Retinal pigment epithelial cell (primary cell): Measurements from ENCODE around the gene CERS1.

Experiments used
- DNase-seq: peaks from one replicate; pipeline ENCODE4 v3.0.0-alpha.2; 2010; ENCODE audit warnings: low read depth
- H3K4me3 ChIP-seq: 2 replicates; pipeline ENCODE4 v1.5.1; 2011; ENCODE audit warnings: mild to moderate bottlenecking, low read length, control low read depth, moderate library complexity
- TF ChIP-seq, protein P1 (sequence below): conservative IDR thresholded peaks from 2 replicates; pipeline ENCODE4 v1.5.1; 2011; ENCODE audit warnings: low read depth, low read length, control low read depth, inconsistent platforms

The CERS1 gene

DNA sequence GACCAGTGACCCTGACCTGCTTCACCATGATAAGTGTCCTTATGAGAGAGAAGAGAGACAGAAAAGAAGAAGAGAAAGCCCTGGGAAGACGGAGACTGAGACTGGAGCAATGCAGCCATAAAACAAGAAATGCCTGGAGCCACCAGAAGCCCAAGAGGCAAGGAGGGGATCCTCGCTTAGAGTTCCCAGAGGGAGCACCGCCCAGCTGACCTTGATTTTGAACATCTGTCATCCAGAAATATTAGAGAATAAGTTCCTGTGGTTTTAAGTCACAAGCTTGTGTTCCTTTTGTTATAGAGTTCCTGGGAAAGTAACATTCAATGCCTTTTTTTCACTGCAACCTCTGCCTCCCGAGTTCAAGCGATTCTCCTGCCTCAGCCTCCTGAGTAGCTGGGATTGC is 20.2 kb downstream of the CERS1 start:
- no peak for DNase-seq
- TF ChIP-seq, protein P1, sequence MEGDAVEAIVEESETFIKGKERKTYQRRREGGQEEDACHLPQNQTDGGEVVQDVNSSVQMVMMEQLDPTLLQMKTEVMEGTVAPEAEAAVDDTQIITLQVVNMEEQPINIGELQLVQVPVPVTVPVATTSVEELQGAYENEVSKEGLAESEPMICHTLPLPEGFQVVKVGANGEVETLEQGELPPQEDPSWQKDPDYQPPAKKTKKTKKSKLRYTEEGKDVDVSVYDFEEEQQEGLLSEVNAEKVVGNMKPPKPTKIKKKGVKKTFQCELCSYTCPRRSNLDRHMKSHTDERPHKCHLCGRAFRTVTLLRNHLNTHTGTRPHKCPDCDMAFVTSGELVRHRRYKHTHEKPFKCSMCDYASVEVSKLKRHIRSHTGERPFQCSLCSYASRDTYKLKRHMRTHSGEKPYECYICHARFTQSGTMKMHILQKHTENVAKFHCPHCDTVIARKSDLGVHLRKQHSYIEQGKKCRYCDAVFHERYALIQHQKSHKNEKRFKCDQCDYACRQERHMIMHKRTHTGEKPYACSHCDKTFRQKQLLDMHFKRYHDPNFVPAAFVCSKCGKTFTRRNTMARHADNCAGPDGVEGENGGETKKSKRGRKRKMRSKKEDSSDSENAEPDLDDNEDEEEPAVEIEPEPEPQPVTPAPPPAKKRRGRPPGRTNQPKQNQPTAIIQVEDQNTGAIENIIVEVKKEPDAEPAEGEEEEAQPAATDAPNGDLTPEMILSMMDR, result no peak
- no peak overlapping the region for H3K4me3 ChIP-seq

DNA sequence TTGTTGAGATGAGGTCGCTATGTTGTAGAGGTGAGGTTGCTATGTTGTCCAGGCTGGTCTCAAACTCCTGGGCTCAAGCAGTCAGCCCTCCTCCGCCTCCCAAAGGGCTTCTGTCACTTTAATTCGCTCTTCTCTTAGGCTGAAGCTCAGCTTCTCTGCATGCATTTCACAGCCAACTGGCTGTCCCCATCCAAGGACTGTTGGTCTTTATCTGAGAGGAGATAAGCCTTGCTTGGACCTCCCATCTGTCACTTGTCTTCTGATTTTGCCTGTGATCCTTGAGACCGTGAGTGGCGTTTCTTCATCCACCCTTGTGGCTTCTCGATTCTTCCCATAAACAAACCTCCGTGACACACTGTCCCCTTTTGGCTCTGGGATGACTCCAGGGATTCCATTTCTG is 24.4 kb downstream of the CERS1 start:
- TF ChIP-seq, protein P1, result no peak
- no peak for DNase-seq
- H3K4me3 ChIP-seq, result no peak overlapping the region

DNA sequence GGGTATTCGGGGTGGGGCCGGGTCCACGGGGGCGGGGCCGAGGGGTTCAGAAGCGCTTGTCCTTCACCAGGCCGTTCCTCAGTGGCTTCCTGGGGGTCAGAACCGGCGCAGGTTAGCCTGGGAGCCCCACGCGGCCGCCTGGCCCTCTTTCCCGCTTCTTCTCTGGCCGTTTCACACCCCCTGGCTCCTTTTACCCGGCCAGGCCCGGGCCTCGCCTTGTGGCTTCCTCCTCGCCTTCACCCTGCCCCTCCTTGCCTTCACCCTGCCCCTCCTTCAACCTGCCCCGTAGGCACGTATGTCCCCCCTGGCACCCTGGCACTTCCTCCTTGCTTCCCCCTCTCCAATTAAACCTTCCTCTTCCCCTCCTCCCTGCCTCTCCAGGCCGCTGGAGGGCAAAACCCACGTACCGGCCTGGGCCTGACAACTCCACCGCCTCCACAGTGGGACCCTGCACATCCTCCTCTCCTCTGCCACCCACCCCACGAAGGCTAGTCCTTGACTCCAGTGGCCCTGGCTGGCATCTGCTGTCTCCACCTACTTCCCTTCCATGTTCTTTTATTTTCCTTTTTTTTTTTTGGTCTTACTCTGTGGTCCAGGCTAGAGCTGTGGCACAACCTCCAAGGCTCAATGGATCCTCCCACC is 25.3 kb downstream of the CERS1 start:
- H3K4me3 ChIP-seq, result no peak overlapping the region
- TF ChIP-seq, protein P1, result no peak
- no peak for DNase-seq

DNA sequence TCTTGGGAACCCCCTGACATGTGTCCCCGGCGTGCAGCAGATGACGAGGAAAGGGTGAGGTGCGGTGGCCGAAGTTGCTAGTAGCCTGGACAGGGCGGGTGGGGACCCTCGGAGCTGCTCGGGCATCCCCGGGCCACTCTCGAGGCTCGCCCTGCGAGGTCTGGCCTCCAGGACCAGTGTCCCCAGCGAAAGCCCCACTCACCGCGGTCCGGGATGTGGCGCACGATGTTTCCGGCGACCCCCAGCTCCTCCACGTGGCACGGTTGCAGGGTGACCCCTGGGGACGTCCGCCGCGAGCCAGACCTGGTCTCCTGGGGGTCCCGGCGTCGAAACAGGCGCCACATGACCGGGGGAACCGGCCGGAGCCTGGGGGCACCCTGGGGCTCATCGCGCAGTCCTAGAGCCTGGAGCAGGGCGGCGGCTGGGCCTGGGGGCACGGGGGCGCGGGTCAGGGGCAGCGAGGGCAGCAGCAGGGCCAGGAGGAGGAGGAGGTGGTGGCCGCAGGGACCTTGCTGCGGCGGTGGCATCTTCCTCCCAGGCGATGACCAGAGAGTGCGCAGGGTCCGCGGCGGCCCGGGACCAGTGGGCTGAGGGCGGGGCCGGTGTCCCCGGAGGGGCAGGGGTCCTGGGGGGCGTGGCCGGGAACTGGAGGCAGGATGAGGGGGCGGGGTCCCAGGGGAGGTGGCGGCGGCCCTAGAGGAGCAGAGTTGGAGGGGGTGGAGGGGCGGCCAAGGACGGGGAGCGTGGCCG is 26.0 kb downstream of the CERS1 start:
- no peak overlapping the region for H3K4me3 ChIP-seq
- no peak for DNase-seq
- TF ChIP-seq, protein P1, result no peak

DNA sequence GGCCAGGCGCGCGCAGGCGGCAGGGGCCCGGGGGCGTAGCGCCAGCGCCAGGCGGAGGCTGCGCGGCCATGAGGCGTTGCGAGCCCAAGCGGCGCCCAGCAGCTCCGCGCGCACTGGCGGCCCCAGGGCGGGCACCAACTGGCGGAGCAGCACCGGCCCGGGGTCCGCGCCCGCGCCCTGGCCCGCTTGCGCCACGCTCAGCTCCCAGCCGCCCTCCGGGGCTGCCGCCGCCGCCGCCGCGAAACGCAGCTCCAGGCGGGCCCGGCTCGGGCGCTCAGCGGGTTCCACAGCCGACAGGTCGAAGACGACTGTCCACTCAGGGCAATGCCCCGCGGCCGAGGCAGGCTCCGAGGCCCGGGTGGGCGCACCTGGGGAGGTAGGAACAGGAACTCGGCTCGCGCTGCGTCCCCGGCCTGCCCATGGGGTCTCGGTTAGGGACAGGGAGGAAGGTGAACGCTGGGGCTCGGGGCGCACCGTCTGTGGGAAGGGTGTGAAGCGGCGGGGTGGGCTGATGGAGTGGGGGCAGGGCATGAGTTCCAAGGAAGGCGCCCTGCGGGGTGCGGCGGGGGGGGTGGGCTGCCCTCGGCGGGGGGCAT is 26.8 kb downstream of the CERS1 start:
- no peak overlapping the region for H3K4me3 ChIP-seq
- DNase-seq, result no peak
- TF ChIP-seq, protein P1, result no peak

DNA sequence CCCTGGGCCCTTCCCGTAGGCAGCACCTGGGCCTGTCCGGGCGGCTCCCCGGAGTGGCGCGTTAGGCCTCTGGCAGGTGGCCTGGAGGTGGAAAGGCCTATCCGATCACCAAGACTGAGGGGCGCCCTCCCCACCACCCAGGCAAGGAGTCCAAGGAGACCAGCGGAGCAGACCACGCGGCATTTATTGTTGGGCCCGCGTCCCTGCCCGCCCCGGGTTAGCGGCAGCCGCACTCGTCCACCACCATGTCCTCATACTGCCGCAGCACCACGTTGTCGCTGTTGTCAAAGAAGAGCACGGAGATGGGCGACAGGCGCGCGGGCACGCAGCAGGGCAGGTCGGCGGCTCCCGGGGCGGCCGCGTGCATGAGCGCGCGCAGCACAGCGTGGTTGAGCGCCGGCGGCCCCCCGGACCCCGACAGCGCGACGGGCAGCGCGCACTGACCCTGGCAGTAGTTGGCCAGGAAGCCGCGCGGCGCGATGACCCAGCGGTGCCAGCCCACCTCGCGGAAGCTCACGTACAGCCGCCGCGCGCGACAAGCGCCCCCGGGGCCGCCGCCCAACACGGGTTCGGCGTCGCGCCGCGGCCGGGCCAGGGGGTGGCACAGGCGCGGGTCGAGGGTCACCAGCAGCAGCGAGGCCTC is 27.5 kb downstream of the CERS1 start:
- H3K4me3 ChIP-seq, result no peak overlapping the region
- DNase-seq, result no peak

More for the DNA sequence above, 27.5 kb downstream of the CERS1 start:
- TF ChIP-seq, protein P1, result no peak
